Activated CD4-positive, CD25-positive, alpha-beta regulatory T cell (primary cell): Measurements from ENCODE around the gene HSD11B1L.
A peak's percentile ranks its signal among the peaks of the same experiment; 100 is the strongest.
"Not testable (repeated sequence)": the region's sequence is repeated elsewhere in the genome, so short reads cannot be mapped to it uniquely, and the experiment has no call there.

Experiments used
- DNase-seq, 4 experiments: peaks; one replicate each; lab custom pipeline; 2025; lab: John Stamatoyannopoulos, UW

HSD11B1L gene

DNA sequence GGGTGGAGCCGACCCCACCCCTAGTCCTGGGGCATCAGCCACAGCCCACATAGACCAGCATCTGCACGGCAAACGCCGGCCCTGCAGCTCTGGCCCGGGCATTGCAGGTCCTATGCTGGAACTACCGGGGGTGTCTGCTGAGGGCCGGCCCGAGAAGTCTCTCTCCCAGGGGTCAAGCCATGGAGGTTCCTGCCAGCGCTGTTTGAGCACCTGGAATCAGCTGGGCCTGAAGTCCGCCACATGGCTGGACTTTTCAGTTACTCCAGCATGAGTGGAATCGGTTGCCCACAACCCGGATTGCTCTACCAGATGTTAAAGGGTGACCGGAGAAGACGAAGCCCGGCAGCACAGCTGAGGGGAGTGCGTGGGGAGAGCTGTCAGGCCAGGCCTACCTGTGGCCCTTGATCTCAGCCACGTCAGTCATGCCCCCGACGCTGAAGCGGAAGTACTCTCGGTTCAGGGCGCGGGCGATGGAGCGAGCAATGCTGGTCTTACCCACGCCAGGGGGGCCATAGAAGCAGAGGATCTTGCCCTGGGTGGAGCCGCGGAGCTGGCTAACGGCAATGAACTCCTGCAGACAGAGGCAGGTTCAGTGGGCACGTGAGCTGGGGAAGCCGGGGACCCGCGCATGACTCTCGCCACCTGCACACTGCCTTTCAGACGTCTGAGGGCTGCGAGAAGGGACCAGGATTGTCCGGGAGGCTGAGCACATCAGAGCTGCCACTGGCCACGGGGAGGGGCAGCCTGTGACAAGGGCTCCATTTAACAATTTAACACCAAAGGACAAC lies 18.0 kb downstream of the HSD11B1L start:
- DNase-seq, result no peak

DNA sequence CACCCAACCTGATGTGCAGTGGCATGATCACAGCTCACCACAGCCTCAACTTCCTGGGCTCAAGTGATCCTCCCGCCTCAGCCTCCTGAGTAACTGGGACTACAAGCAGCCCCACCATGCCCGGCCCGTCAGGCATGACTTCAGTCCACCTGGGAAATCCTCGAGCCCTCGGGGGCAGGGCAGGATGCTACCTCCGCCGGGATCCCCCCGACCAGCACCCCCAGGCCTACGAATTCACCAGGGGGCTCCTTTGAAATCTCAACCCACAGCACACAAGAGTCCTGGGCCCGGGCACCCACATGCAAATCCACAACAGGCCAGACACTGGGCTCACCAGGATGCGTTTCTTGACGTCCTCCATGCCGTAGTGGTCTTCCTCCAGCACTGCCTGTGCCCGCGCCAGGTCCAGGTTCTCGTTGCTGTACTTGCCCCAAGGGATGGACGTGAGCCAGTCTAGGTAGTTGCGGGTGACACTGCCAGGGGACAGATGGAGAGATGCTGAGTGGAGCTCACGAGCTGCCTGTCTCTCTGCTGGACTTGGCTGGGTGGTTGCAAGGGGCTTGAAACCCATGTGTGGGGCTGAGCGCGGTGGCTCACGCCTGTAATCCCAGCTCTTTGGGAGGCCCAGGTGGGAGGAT lies 19.7 kb downstream of the HSD11B1L start:
- DNase-seq, result no peak

DNA sequence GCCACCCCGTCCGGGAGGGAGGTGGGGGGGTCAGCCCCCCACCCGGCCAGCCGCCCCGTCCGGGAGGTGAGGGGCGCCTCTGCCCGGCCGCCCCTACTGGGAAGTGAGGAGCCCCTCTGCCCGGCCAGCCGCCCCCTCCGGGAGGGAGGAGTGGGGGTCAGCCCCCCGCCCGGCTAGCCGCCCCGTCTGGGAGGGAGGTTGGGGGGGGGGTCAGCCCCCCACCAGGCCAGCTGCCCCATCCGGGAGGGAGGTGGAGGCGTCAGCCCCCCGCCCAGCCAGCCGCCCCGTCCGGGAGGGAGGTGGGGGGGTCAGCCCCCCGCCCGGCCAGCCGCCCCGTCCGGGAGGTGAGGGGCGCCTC lies 21.2 kb downstream of the HSD11B1L start:
- DNase-seq, result not testable (repeated sequence)

DNA sequence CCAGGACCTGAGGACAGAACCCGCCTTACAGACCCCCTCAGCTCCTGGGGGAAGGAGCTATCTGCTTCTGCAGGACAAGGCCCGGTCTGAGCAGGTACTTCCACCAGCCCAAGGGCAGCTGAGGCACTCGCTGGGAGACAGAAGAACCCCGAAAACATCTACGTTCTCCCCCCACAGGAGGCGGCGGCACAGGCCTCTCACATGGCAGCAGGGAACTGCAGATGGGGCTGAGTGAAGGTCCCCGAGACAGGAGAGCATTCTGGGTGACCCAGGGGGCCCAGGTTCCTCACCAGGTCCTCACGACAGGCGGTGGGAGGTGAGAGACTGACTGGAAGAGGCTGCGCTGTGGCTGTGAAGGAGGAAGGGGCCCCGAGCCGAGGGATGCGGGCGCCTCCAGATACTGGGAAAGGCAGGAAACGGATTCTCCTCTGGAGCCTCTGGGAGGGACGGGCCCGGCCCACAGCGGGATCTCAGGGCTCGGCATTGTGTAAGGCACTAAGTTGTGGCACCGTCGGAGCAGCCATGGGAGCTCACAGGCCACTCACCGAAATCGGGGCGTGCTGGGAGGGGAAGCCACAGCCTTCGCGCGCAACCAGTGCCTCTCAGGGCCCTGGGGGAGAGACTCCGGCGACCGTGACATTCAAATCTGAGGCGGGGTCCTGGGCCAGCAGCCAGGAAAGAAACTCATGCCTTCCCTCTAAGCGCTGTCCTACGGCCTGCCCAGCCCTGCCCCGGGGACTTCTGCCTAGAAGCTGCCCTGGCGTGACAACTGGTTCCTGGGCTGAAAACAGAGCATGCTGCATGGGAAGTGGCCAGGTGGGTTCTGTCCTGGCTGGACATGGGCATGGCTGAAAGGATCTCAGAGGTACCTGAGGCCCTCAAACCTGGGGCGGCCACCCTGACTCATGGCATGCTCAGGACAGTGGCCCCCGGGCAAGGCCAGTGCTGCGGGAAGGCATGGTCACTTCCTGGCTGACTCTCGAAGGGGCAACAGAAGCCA lies 23.3 kb downstream of the HSD11B1L start:
- no peak for DNase-seq

DNA sequence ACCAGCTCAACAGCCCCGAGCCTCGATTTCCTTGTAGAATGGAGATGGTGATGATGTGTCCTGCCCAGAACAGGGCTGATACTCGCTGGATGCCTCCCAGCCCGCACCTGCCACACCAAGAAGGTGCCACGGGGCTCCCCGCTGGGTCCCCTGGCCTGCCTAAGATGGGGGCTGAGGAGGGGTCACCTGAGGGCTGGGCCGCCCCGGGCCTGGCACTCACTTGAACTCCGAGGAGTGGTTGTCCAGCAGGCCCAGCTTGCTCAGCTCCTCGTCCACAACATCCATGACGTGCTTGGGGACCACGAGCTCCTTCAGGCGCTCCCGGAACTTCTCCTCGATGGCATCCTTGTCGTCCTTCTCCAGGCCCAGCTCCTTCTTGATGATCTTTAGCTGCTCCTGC lies 24.7 kb downstream of the HSD11B1L start:
- DNase-seq, result no peak

DNA sequence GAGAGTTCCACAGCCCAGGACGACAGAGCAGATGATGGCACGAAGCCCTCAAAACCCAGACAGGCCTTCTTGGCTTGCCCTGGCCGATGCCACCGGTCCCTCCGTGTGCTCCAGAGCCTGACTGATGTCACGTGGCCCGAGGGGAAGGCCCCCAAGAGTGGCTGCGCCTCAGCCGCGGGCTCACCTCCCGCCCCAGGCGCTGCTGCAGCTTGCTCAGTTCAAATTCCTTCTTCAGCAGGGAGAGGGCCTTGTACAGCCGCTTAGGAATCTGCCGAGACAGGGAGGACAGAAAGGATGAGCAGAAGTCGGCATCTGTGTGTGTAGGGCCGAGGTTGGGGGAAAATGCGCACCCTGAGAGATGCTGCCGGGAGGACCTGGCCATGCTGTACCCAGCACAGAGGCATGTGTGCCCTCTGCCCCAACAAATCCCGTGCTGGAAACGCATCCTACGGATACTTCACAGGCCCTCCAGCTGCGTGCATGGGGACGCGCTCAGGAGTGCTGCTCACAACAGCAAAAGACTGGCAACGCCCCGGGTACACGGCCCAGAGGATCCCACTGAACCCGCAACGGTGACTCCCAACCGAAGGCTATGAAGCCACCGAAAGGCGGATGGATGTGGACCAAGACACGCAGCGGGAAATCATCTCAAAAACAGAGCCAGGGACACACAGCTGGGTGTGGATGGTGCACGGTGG lies 26.2 kb downstream of the HSD11B1L start:
- DNase-seq, result no peak

DNA sequence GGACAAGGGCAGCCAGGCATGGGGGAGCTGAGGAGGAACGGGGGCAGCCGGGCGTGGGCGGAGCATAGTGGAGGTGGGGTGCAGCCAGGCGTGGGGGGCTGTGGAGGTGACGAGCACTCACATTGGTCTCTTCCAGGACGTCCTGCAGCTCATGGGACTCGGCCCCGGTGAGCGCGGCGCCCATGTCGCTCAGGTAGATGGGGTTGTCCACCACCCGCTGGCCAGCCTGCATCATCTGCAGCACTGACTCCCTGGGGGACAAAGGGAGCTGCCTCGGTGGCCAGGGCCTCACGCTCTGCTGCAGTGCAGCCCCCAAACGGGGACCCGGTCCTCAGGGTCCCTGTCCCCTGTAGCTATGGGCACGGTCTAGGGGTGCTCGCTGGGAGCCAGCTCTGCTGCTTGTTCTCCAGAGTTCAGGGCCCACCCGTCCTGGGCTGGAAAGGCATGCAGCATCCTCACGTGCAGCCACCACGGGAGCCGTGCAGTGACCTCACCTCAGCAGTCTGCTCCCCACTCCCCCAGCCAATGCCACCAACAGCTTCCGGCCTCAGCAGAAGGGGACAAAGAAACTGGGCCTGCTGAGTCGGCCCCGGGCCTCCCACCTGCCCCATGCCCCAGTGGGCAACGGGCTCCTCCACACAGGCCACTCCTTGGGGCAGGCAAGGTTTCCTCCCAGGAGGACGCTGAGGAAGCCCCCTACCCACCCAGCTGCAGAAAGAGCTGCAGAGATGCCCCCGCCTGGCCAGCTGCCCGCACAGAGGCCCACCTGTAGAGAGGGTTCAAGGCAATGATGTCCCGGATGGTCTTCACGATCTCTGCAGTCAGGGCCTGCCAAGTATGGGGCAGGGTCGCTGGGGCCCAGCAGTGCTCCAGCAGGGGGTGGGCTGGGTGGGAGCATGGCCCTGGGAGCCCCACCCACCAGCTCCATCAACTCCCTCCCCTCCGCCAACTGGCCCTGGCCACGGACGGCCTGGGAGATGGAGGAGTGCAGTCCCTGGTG lies 27.0 kb downstream of the HSD11B1L start:
- DNase-seq, result no peak

DNA sequence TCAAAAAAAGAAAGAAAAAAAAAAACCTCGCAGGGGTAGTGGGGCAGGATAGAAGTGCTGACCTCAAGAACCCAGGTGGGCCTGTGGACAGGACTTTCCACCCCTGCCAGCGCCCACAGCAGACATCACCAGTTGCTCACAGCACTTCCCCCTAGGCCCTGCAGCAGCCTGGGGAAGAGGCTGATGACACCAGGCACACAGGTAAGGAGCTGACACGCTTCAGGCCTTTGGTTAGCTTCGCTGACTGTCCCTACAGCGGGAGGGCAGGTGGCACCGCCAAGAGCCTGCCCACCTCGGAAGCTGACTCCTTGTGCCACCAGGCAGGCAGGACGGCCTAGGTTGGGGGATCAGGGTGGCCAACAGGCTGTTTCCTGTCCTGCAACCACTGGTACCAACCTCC lies 30.2 kb downstream of the HSD11B1L start:
- DNase-seq, result no peak

DNA sequence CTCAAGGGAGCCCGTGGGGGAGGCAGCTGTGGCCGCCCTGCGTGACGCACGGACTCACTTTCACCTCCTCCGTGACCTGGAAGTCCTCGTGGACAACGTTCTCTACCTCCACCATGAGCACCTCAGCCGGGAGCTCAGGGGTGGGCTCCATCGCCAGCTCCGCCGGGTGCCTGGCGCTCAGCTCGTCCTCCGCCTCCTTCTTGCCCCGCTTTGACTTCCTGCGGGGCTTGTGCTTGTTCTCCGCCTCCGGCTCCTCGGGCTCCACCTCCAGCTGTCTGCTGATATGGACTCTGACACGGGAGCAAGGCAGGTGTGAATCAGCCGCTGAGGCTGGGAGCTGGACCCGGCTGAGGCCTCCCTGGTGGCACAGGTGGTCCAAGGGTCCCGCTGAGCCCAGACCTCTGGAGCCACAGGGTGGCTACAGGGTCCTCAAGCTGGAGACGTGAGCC lies 30.9 kb downstream of the HSD11B1L start:
- DNase-seq, result no peak

DNA sequence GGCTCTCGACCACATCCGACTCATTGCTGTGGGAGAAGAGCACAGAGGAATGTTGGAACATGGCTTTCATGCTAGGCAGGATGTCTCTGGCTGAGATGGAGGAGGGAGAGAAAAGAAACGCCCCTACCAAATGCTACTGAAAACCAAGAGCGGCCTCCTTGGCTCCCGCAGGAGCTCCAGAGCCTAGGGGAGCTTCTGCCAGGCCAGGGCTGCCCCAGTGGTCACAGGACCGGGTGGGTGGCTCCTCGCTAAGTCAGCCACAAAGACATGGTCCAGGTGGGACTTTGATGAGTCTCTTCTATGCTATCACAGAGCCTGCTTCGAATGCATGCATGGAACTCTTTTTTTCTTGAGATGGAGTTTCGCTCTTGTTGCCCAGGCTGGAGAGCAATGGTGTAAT lies 32.4 kb downstream of the HSD11B1L start:
- no peak for DNase-seq

DNA sequence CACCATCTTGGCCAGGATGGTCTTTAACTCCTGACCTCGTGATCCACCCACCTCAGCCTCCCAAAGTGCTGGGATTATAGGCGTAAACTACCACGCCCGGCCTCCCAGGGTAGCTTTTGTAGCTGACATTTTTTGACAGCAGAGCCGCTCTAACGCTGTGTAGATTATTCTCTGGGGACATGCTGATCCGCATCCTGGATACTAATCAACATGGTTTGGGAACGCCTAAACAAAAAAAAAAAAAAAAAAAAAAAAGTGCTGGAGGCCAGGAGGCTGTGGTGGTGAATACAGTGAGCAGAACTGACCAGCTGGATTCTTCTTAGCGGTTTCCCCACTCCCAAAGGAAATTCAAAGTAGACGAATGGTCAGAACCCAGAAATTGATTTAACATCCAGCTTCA lies 34.0 kb downstream of the HSD11B1L start:
- no peak for DNase-seq

DNA sequence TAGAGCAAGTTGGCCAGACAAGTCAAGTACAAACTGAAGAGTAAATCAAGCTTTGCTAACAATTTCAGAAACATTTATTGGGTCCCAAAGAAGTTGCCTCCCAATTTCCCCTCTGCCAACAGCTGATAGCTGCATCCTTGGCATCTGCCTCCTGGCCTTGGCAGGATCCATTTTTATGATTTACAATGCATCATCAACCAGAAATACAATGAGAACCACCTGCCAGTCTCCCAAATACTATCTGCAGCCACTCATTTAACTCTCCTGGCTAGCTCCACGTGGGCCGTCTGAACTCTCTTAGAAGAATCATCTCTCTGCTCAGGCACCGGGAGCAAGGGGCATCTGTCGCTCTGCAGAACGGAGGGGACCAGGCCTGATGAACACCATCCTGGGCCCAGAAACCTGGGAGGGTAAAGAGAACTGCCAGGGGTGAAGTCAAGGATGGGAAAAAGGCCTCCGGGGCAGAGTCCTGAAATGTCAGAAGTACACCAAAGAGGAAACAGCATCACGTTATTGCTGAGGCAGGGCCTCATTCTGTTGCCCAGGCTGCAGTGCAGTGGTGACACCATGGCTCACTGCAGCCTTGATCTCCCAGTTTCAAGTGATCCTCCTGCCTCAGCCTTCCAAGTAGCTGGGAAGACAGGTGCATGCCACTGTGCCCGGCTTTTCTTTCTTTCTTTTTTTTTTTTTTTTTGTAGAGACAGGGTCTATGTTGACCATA lies 36.5 kb downstream of the HSD11B1L start:
- no peak for DNase-seq

DNA sequence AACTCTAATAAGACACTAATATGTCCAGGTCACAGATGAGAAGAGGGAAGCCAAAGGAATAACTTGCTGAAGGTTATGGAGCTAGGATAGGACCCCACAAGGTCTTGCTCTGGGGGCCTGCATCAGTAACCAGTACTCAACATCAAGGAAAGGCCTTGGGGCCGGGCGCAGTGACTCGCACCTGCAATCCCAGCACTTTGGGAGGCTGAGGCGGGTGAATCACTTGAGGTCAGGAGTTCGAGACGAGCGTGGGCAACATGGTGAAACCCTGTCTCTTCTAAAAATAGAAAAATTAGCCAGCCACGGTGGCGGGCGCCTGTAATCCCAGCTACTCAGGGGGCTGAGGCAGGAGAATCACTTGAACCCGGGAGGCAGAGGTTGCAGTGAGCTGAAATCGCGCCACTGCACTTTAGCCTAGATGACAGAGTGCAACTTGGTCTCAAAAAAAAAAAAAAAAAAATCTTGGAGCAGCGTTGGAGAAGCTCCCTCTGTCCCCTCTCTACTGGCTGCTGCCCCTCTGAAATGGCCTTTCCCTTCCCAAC lies 37.3 kb downstream of the HSD11B1L start:
- peak in 1 of 4 experiments; percentile 36 for DNase-seq

DNA sequence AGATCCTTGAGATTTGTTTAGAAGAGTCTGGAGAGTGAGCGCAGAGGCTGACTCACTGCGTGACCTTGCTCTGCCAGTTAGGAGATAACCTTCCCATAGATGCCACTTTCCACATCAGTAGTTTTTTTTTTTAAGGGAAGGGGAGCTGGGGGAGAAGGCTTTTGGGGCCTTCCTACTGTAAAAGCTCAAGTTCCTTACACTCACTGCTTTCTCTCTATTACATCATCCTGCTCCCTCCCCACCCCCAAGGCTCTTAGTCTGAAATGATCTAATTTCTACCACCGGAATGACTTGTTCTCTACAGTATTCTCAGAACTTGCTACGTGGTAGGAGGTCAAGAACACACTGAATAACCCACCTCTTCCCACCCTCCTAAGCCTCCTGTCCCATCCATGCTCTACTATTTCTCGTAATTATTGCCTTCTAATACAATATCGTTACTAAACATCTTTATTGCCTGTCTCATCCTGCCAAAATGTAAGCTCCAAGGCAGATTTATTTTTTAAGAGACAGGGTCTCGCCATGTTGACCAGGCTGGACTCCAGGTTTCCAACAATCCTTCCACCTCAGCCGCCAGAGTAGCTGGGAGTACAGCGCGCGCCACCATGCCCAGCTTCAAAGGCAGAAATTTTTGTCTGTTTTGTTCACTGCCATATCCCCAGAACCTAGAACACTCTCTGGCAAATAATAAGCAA lies 37.9 kb downstream of the HSD11B1L start:
- no peak for DNase-seq

DNA sequence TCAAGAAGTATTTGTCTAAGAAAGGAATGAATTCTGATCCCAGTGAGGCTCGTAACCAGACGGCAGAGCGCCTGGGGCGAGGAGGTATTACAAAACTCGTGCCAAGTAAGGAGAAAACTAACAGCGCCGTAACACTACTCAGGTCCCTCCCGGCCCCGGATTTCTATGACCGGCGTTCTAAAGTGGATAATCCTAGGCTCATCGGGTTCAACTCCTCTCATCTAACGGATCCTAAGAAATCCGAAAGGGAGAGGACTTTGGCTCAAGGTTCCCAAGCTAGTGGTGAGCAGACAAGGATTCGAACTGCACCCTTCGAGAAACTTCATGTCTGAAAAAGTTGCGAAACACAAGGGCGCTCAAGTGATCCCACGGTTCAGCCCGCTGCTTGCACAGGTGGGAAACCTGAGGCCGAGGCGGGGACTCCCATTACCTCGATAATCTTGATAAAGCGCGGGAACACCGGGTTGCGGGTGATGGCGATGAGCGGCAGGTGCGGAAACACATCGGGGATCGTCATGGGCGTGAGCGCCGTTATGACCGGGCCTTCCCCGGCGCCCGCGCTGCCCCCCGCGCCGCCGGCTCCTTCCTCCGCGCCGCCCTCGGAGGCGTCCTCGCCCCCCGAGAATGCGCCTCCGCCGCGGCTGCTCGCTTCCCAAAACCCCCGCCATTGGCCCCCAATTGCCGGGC lies 38.6 kb downstream of the HSD11B1L start:
- no peak for DNase-seq

DNA sequence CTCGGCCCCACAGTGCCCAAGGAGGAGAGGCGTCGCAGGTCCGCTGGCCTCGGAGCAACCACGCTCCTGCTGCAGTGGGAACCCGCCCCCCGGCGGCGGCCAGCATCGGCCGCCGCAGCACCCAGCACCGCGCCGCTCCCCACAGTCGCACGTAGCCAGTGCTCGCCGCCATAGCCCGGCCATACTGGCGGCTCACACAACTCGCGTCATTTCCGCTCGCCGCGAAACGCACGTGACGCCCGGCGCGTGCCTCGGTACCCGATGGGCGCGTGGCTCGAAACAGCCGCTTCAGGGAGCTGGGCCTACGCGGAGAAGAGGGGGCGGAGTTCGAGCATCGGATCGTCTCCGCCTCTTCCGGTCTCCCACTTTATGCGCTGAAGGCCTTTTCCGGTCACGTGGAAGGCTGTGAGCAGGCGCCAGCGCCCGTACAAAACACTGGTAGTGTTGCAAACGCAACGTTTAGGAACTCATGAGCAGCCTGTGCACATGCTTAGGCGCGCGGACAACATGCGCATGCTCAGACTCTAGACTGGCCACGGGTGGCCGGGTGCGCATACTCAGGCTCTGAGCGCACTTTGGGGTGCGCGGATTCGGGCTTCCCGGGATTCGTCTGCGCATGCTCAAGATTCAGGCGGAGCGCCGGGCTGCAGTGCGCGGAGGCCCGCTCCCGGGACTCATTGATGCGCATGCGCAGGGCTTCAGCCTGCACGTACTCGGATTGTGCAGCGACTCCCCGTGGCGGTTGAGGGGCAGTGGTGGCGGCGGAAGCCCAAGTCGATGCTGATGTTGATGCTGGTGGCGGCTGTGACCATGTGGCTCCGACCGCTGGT lies 39.3 kb downstream of the HSD11B1L start, which contains the start of the genes CATSPERD and LONP1:
CATSPERD (plus strand) TSS at position 677 of the 830 bp plus-strand sequence; CDS start at position 778, 101 bp downstream.
LONP1 (minus strand) TSS at position 186 of the 830 bp plus-strand sequence; CDS start at position 172, 14 bp downstream.
- peak; percentile 93 to 96 (median 96) for DNase-seq

DNA sequence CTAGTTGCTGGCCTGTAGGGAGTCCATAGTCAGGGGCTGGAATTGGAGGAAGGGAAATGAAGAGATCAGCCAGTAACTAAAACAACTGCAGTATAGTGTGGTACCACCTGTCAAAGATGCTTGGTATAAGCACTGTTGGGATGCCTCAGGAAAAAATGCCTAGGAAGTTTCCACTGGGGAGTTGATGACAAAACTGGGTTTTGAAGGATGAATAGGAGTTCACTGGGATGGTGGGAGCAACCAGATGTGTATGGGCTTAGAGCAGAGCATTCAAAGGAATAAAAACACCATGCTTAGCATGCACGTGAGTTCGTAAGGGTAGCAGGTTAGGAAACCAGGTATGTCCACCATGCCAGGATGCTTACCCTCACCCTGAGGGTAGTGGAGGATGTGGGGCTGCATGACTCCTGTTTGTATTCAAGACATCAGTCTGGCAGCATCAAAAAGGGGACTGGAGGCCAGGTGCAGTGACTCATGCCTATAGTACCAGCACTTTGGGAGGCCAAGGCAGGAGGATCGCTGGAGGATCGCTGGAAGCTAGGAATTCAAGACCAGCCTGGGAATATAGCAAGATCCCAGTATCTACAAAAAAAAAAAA lies 46.7 kb downstream of the HSD11B1L start:
- DNase-seq, result no peak
